22Rv1 (cell line): Measurements from ENCODE around the gene MAMDC2.

ENCODE experiments used
- H3K27ac ChIP-seq: fragments of 450-650 bp; 2 replicates; pipeline ENCODE4 v1.5.1; 2017
- ZFX ChIP-seq: fragments of 450-650 bp; IDR thresholded peaks from 2 replicates; pipeline ENCODE4 v1.6.1; 2017; ENCODE audit warnings: antibody characterized with exemption, borderline replicate concordance
- TF ChIP-seq, protein P1 (sequence below): fragments of 450-650 bp; IDR thresholded peaks from 2 replicates; pipeline ENCODE4 v1.5.1; 2017; ENCODE audit warnings: mild to moderate bottlenecking

Gene MAMDC2

DNA sequence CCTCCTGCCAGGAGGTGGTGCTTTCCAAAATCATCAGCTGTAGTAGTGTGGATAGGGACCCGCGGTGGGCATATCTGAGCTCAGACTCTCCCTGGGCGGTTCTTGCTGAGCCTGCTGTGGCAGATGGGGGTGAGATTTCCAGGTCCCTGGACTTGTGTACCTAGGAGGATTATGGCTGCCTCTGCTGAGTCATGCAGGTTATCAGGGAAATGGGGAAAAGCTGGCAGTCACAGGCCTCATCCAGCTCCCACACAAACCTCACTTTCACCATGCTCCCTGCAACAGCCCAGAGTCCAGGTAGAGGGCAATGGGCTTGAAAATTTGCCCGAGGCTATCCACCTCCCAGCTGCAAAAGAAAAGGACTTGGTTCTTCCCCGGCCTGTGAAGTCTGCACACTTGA is 23.4 kb upstream of the MAMDC2 start:
- no peak for TF ChIP-seq ZFX
- TF ChIP-seq, protein P1, sequence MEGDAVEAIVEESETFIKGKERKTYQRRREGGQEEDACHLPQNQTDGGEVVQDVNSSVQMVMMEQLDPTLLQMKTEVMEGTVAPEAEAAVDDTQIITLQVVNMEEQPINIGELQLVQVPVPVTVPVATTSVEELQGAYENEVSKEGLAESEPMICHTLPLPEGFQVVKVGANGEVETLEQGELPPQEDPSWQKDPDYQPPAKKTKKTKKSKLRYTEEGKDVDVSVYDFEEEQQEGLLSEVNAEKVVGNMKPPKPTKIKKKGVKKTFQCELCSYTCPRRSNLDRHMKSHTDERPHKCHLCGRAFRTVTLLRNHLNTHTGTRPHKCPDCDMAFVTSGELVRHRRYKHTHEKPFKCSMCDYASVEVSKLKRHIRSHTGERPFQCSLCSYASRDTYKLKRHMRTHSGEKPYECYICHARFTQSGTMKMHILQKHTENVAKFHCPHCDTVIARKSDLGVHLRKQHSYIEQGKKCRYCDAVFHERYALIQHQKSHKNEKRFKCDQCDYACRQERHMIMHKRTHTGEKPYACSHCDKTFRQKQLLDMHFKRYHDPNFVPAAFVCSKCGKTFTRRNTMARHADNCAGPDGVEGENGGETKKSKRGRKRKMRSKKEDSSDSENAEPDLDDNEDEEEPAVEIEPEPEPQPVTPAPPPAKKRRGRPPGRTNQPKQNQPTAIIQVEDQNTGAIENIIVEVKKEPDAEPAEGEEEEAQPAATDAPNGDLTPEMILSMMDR, result no peak
- H3K27ac ChIP-seq, result no peak overlapping the region

DNA sequence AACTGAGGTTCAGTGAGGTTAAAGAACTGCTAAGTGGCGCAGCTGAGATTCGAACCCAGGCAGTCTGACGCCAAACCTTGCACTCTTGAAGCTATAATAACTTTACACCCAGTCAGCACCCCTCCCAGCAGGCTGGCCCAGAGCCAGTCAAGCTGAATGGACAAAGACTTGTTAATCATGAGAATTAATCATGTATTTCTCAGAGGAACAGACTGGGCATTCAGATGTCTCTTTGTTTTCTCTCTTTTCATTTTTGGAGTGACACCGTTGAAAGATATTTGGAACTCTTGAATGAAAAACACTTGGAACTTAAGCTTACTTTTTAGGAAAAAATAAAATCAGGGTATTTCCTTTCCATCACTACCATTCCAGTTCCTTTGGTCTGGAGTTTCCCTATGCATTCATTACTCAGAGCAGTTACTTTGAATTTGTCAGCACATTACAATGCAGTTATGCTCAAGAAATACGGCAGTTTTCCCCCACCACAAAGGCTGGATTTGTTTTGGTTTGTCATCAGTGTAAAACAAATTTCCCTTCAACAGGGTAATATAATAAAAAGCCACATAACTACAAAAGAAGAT is 22.6 kb upstream of the MAMDC2 start:
- H3K27ac ChIP-seq, result no peak overlapping the region
- TF ChIP-seq, protein P1, result no peak
- TF ChIP-seq ZFX, result no peak

DNA sequence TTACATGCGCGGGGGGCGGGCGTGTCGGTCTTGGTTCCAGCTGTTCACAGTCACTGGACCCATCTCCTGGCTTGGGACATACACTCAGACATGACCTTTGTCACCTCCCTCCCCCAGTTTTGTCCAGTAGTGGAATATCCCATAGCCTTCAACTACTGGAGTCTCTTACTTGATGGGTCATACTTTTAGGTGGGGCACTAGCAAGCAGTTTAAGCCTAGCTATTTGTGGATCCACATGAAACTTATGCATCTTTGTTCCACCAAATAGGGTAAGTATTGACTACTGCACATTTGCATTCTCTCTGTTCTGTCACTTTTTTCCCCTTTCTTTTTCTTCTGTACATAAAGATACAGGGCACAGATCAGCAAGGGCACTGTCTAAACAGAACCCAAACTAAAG is 15.4 kb upstream of the MAMDC2 start:
- no peak for TF ChIP-seq ZFX
- TF ChIP-seq, protein P1, result no peak
- no peak overlapping the region for H3K27ac ChIP-seq

DNA sequence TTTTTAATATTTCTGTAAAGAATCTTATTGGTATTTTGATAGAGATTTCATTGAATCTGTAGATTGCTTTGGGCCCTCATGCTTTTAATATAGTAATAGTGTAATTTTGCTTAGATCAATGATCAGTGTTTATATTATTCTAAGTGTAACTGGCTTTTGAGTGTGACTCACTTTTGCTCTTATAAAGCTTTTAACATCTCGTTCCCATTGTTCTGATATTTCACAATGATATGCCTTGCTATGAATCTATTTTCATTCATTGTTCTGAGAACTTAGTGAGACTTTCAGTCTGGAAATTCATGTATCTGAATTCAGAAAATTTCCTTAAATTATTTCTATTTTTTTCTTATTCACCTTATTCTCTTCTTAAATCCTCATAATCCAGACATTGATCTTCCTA is 13.5 kb upstream of the MAMDC2 start:
- no peak for TF ChIP-seq ZFX
- TF ChIP-seq, protein P1, result no peak
- no peak overlapping the region for H3K27ac ChIP-seq

DNA sequence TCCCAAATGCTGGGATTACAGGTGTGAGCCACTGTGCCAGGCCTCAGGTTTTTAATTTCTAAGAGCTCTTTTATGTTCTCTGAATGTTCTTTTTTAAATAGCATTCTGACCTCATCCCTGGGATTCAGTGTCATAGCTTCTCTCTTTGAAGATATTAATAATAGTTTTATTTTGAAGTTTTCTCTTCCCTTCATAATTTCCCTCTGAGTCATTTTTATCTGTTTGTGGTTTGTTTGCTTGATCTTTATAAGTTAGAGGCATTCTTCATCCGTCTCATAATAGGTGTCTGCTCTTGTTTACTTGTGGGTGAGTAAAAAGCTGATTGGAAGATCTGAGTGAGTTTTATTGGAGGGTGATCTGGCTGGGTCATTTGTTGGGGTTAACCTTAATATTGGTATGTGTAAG is 12.5 kb upstream of the MAMDC2 start:
- TF ChIP-seq, protein P1, result no peak
- TF ChIP-seq ZFX, result no peak
- no peak overlapping the region for H3K27ac ChIP-seq

DNA sequence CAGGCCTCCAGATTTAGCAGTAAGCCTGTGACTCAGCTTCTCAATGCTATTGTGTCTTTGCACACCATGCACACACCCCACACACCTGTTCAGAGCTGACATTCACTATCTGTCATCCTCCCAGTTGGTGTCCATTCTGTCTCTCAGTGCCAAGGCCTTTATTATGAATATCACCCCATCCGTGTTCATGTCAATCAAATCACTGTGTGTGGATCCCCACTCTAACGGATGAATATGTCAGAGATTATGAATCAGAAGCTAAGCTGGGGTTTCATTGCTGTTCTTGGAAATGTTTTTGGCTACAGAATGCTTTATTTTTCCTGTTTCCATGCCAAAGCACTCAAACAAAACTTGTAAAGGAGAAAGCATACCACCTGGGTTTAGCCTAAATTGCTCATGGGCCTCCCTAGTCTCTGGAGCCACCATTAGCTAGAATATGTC is 9.4 kb upstream of the MAMDC2 start:
- TF ChIP-seq ZFX, result no peak
- TF ChIP-seq, protein P1, result no peak
- no peak overlapping the region for H3K27ac ChIP-seq

DNA sequence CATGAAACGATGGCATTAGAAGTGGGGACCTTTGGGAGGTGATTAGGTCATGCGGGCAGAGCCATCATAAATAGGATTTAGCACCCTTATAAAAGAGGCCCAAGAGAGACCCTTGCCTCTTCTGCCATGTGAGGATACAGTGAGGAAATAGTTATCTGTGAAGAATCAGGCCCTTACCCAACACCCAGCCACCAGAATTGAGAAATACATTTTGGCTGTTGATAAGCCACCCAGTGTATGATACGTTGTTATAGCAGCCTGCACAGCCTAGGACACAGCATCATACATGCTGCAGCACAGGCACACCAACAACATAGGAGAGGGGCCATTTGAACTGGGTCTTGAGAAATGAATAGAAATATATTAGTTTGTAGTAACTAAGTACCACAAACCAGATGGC is 8.0 kb upstream of the MAMDC2 start:
- TF ChIP-seq, protein P1, result no peak
- TF ChIP-seq ZFX, result no peak
- no peak overlapping the region for H3K27ac ChIP-seq
